NCI-H1105 treated with DMSO at 0.1 percent for 48 hours (cell line): ENCODE measurements around the gene GPX8.
A peak's percentile ranks its signal among the peaks of the same experiment; 100 is the strongest.

ENCODE experiments used
- DNase-seq: peaks from one replicate; lab custom pipeline; 2025; lab: John Stamatoyannopoulos, UW

GPX8 gene

DNA sequence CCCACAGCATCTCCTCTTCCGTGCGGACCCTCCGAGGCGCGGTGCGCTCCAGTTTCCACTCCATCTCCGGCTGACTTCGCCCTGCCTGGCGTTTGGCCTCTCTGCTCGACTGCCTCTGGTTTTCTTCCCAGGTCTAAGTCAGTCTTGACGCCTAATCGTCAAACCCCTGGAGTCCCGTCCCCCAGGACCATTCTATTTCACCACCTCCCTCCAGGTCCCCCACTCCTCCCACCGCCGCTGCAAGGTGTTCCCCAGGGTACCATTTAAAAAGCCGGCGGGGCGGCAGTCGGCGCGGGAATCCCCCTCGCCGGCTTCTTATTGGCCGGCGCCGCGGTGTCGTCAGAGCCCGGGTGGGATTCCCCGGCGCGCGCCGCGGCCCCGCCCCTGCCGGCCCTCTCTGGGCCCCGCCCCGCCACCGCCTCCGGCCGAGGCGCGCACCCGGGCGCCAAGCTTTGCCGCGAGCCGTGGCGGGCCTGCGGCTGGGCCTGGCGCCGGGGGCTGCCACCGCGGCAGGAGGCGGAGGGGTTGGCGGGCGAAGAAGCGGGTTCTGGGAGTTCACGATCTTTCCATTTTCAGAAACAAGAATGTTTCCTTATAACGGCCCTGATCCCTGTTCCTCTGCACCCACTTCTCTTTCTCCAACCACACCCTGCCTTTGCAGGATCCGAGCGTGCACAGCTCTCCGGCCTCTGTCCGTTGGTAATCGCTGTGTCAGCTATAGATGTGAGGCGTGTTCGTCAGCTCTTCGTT, 13.1 kb downstream of the GPX8 start, which contains the start of gene CDC20B:
TSS of gene CDC20B (minus strand) at position 241 of the 750 bp plus-strand sequence. CDS start at position 64, 177 bp downstream.
- DNase-seq, result peak; percentile 67

GRCh38 chr5:55173687-55174230, 13.8 kb downstream of the GPX8 start:
- DNase-seq, result no peak

DNA sequence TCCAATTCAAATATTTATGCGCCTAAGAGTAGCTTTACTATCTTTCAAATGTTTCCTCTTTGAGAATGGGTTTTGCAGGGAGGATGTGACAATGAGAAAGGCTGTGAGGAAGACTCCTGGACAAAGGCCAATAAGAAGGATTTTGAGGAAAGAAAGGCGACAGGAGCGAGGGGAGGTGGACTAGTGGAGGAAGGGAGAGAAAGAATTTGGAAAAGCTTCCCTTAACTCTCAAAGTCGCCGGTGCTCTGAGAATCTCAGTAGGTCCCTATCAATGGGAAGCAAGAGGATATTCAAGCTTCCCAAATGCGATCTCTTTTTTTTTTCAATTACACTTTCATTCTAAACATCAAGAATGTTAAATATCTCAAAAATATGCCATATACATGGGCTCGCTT, 15.8 kb downstream of the GPX8 start:
- DNase-seq, result no peak

GRCh38 chr5:55176176-55176818, 16.3 kb downstream of the GPX8 start:
- DNase-seq, result peak; percentile 20

DNA sequence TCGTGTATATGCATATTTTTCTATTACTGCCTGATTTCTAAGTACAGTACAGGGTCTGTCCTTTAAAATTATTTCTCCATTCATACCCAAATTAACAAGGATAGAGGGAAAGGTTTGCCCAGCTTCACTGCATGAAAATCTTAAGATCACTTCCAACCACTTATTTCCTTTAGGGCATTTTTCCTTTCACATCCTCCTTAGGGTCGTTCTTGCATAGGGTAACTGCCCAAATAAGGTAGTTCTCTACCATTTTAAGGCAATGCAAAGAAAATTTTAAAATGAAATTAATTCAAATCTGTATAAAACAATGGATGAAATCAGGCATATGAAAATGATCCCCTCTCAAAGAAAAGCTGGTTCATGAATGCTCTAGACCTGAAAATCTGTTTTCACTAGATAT, 17.1 kb downstream of the GPX8 start:
- no peak for DNase-seq

- no peak for DNase-seq
Observed at GRCh38 chr5:55180016-55180415, 20.0 kb downstream of the GPX8 start.

- peak; percentile 54 for DNase-seq
Observed at GRCh38 chr5:55187370-55187769, 27.4 kb downstream of the GPX8 start.

- peak; percentile 7 for DNase-seq
Observed at GRCh38 chr5:55188656-55189540, 28.9 kb downstream of the GPX8 start.

DNA sequence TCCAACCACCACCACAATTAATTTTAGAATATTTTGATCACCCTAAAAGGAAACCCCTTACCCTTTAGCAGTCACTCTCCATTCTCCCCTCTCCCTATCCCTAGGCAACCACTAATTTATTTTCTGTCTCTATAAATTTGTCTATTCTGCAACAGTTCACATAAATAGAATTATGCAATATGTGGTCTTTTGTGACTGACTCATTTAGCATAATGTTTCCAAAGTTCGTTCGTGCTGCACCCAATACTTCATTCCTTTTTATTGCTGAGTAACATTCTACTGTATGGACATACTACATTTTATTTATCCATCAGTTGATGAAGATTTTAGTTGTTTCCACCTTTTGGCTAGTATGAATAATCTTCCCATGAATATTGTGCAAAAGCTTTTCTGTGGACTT, 31.2 kb downstream of the GPX8 start:
- no peak for DNase-seq

DNA sequence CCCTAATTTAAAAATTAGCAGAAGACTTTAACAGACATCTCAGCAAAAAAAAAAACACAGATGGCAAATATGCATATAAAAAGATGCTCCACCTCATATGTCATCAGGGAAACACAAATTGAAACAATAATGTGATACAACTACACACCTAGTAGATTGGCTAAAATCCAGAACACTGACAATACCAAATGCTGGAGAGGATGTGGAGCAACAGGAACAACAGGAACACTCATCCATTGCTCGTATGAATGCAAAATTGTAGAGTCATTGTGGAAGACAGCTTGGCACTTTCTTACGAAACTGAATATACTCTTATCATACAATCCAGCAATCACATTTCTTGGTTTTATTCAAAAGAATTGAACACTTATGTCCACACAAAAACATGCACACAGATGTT, 45.0 kb downstream of the GPX8 start:
- no peak for DNase-seq

DNA sequence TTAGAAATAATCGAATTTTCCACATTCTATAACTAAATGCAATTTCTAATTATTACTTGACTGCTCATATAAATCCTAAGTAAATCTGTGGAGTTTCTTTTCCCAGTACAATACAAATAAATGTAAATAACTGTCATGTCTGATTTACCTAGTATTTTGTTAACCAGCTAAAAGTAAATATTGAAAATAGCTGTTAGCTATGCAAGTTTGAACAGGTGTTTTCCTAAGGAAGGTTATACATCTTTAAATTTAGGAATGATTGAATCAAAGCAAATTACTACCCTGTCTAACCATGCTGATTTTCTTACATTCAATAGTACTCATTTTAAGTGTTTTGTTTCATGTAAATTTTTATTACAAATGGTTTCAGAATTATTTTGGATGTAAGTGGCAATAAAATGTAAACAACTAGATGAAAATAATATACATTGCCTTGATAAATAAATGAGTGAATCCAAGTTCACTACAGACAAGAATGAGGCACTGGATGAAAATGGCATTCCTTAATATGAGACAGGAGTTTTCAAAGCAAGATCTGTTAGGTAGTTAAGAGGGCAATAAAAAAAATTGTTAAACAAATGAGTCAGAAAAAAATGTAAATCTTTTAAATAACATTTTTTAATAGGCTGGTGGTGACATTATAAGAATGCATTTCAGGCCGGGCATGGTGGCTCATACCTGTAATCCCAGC, 51.4 kb downstream of the GPX8 start:
- no peak for DNase-seq
